Brain pericyte (primary cell): ENCODE results near the gene POMT2.

Experiments
- DNase-seq: peaks from one replicate; pipeline ENCODE4 v3.0.0-alpha.2; 2012; ENCODE audit warnings: low read depth, low spot score

Gene POMT2

GRCh38 chr14:77267937-77268699 lies 52.6 kb downstream of the POMT2 start:
- no peak for DNase-seq

GRCh38 chr14:77266336-77266735 lies 54.3 kb downstream of the POMT2 start:
- DNase-seq = no peak

- DNase-seq = no peak
Measured at GRCh38 chr14:77265561-77266335, 54.9 kb downstream of the POMT2 start.

- DNase-seq = no peak
Measured at GRCh38 chr14:77265187-77265515, 55.5 kb downstream of the POMT2 start.

GRCh38 chr14:77264466-77265186 lies 56.1 kb downstream of the POMT2 start:
- DNase-seq = no peak

GRCh38 chr14:77260631-77261030 lies 60.1 kb downstream of the POMT2 start:
- DNase-seq = no peak

GRCh38 chr14:77260199-77260598 lies 60.5 kb downstream of the POMT2 start:
- no peak for DNase-seq

GRCh38 chr14:77259025-77259715 lies 61.5 kb downstream of the POMT2 start:
- no peak for DNase-seq

GRCh38 chr14:77258566-77258965 lies 62.1 kb downstream of the POMT2 start:
- no peak for DNase-seq

- no peak for DNase-seq
Measured at GRCh38 chr14:77257700-77258099, 63.0 kb downstream of the POMT2 start.

GRCh38 chr14:77256694-77257093 lies 64.0 kb downstream of the POMT2 start:
- no peak for DNase-seq

- DNase-seq = no peak
Measured at GRCh38 chr14:77253333-77254190, 67.1 kb downstream of the POMT2 start.

- no peak for DNase-seq
Measured at GRCh38 chr14:77251870-77252269, 68.8 kb downstream of the POMT2 start.

- DNase-seq = no peak
Measured at GRCh38 chr14:77250927-77251326, 69.8 kb downstream of the POMT2 start.

GRCh38 chr14:77249286-77249685 lies 71.4 kb downstream of the POMT2 start:
- DNase-seq = no peak

- DNase-seq = no peak
Measured at GRCh38 chr14:77248666-77249065, 72.0 kb downstream of the POMT2 start.

- DNase-seq = no peak
Measured at GRCh38 chr14:77246784-77247183, 73.9 kb downstream of the POMT2 start.

- DNase-seq = no peak
Measured at GRCh38 chr14:77245820-77246219, 74.9 kb downstream of the POMT2 start.

- no peak for DNase-seq
Measured at GRCh38 chr14:77243853-77244252, 76.8 kb downstream of the POMT2 start.

- no peak for DNase-seq
Measured at GRCh38 chr14:77242752-77243151, 77.9 kb downstream of the POMT2 start.

GRCh38 chr14:77241955-77242354 lies 78.7 kb downstream of the POMT2 start:
- DNase-seq = no peak
